Measurements from ENCODE around the gene EPHB2.

Gene EPHB2

DNA sequence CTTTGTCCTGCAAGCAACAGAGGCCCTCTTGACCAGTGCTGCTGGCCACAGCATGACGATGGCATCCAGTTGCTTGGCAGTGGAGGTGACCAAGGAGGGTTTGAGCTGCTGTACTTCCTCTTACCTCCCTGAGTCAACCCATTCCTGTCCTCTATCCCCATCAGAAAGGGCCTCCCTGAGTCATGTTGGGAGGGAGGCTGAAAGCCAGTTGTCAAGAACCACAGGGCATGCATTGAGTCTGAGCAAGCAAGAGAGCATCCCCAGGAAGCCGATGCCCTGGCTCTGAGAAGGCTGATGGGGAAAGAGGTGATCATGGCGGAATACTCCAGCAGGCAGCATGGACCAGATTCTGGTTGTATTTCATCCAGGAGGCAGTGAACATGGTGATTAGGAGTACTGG, 192.5 kb downstream of the EPHB2 start:
- TF ChIP-seq SIN3A (IDR thresholded peaks at IDR 0.05; ENCODE audit: borderline replicate concordance, insufficient read depth, low read length) (no peak), FOXP2 (optimal IDR thresholded peaks at IDR 0.05; ENCODE audit: borderline replicate concordance, extremely low read depth, extremely low read length, insufficient read depth) (no peak), POLR2AphosphoS5 (IDR thresholded peaks at IDR 0.05; ENCODE audit: low read depth, low read length) (no peak)
- TF ChIP-seq, protein P1, sequence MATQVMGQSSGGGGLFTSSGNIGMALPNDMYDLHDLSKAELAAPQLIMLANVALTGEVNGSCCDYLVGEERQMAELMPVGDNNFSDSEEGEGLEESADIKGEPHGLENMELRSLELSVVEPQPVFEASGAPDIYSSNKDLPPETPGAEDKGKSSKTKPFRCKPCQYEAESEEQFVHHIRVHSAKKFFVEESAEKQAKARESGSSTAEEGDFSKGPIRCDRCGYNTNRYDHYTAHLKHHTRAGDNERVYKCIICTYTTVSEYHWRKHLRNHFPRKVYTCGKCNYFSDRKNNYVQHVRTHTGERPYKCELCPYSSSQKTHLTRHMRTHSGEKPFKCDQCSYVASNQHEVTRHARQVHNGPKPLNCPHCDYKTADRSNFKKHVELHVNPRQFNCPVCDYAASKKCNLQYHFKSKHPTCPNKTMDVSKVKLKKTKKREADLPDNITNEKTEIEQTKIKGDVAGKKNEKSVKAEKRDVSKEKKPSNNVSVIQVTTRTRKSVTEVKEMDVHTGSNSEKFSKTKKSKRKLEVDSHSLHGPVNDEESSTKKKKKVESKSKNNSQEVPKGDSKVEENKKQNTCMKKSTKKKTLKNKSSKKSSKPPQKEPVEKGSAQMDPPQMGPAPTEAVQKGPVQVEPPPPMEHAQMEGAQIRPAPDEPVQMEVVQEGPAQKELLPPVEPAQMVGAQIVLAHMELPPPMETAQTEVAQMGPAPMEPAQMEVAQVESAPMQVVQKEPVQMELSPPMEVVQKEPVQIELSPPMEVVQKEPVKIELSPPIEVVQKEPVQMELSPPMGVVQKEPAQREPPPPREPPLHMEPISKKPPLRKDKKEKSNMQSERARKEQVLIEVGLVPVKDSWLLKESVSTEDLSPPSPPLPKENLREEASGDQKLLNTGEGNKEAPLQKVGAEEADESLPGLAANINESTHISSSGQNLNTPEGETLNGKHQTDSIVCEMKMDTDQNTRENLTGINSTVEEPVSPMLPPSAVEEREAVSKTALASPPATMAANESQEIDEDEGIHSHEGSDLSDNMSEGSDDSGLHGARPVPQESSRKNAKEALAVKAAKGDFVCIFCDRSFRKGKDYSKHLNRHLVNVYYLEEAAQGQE (IDR thresholded peaks at IDR 0.05; ENCODE audit: insufficient read depth in 1 of 2, low read depth in 2 of 2, low read length in 2 of 2), result no peak

GRCh38 chr1:22906968-22907367, 196.3 kb downstream of the EPHB2 start:
- TF ChIP-seq TAF1 (IDR thresholded peaks at IDR 0.05; ENCODE audit: borderline replicate concordance, insufficient read depth, low read length), result no peak
- TF ChIP-seq, protein P1 (IDR thresholded peaks at IDR 0.05; ENCODE audit: insufficient read depth in 1 of 2, low read depth in 2 of 2, low read length in 2 of 2), result no peak
- TF ChIP-seq SIN3A (IDR thresholded peaks at IDR 0.05; ENCODE audit: borderline replicate concordance, insufficient read depth, low read length), result no peak
- no peak for TF ChIP-seq FOXP2 (optimal IDR thresholded peaks at IDR 0.05; ENCODE audit: borderline replicate concordance, extremely low read depth, extremely low read length, insufficient read depth)
- no peak for TF ChIP-seq POLR2AphosphoS5 (IDR thresholded peaks at IDR 0.05; ENCODE audit: low read depth, low read length)

- TF ChIP-seq, protein P1 (IDR thresholded peaks at IDR 0.05; ENCODE audit: insufficient read depth in 1 of 2, low read depth in 2 of 2, low read length in 2 of 2), result no peak
- TF ChIP-seq FOXP2 (optimal IDR thresholded peaks at IDR 0.05; ENCODE audit: borderline replicate concordance, extremely low read depth, extremely low read length, insufficient read depth) (no peak), POLR2AphosphoS5 (IDR thresholded peaks at IDR 0.05; ENCODE audit: low read depth, low read length) (no peak), SIN3A (IDR thresholded peaks at IDR 0.05; ENCODE audit: borderline replicate concordance, insufficient read depth, low read length) (no peak), TAF1 (IDR thresholded peaks at IDR 0.05; ENCODE audit: borderline replicate concordance, insufficient read depth, low read length) (no peak)
Measured at GRCh38 chr1:22907528-22907927, 196.9 kb downstream of the EPHB2 start.

- TF ChIP-seq SIN3A (IDR thresholded peaks at IDR 0.05; ENCODE audit: borderline replicate concordance, insufficient read depth, low read length) (no peak), TAF1 (IDR thresholded peaks at IDR 0.05; ENCODE audit: borderline replicate concordance, insufficient read depth, low read length) (no peak), POLR2AphosphoS5 (IDR thresholded peaks at IDR 0.05; ENCODE audit: low read depth, low read length) (no peak), FOXP2 (optimal IDR thresholded peaks at IDR 0.05; ENCODE audit: borderline replicate concordance, extremely low read depth, extremely low read length, insufficient read depth) (no peak)
- TF ChIP-seq, protein P1 (IDR thresholded peaks at IDR 0.05; ENCODE audit: insufficient read depth in 1 of 2, low read depth in 2 of 2, low read length in 2 of 2), result no peak
Measured at GRCh38 chr1:22908880-22909426, 198.3 kb downstream of the EPHB2 start.

- TF ChIP-seq TAF1 (IDR thresholded peaks at IDR 0.05; ENCODE audit: borderline replicate concordance, insufficient read depth, low read length) (no peak), FOXP2 (optimal IDR thresholded peaks at IDR 0.05; ENCODE audit: borderline replicate concordance, extremely low read depth, extremely low read length, insufficient read depth) (no peak), SIN3A (IDR thresholded peaks at IDR 0.05; ENCODE audit: borderline replicate concordance, insufficient read depth, low read length) (no peak), POLR2AphosphoS5 (IDR thresholded peaks at IDR 0.05; ENCODE audit: low read depth, low read length) (no peak)
- TF ChIP-seq, protein P1 (IDR thresholded peaks at IDR 0.05; ENCODE audit: insufficient read depth in 1 of 2, low read depth in 2 of 2, low read length in 2 of 2), result no peak
Measured at GRCh38 chr1:22910286-22910685, 199.6 kb downstream of the EPHB2 start.

Data from PFSK-1 (cell line).